HCT116 (cell line): ENCODE results near the gene GNB1L. TPM values are rescaled to one million over a fixed set of nuclear protein-coding genes. Genes with fewer than 3 reads are reported as not detected.
A peak's percentile ranks its signal among the peaks of the same experiment; 100 is the strongest.

ENCODE experiments used
- ATAC-seq: fragments of 200-7000 bp; cut with Tn5 transposase; 2 replicates; pipeline ENCODE4 v1.9.1; 2020; ENCODE audit warnings: mild to moderate bottlenecking, moderate library complexity
- BruUV-seq: library from RNA; stranded (reverse); fragments of 400-500 nt; replicated peaks from 2 replicates; lab custom pipeline; 2021; lab: Mats Ljungman, UMichigan
- CTCF ChIA-PET: fragments of 300-600 bp; sonication (Branson Sonifier 250); formaldehyde crosslinking; loops from one replicate; lab custom pipeline; 2021; ENCODE audit warnings: antibody characterized with exemption; lab: Charles Lee
- POLR2A ChIA-PET: fragments of 300-600, 350-600 bp; sonication (Branson Sonifier 250); formaldehyde crosslinking; loops from one replicate; lab custom pipeline; 2021; ENCODE audit warnings: antibody characterized with exemption; lab: Charles Lee
- RAD21 ChIA-PET, 2 experiments: fragments of 300-600 bp; sonication (Branson Sonifier 250); formaldehyde crosslinking; loops; one replicate each; lab custom pipeline; 2023; ENCODE audit warnings: low total read pairs in 2 of 2; ENCODE audit not compliant: uncharacterized antibody in 2 of 2, unreplicated experiment in 2 of 2, low non-redundant PET in 1 of 2; lab: Charles Lee
- DNase-seq: peaks from one replicate; pipeline ENCODE4 v3.0.0-alpha.2; 2010; ENCODE audit warnings: low read depth, low spot score
- H2AFZ ChIP-seq: fragments of 200-600 bp; shearing (Covaris generic), sonication (generic); 2 replicates; pipeline ENCODE4 v1.6.1; 2017; ENCODE audit warnings: low read depth, mixed run types, mixed read lengths, antibody characterized with exemption, low read length; ENCODE audit not compliant: poor library complexity, severe bottlenecking
- H3K27ac ChIP-seq: 2 replicates; pipeline ENCODE4 v1.5.1; 2012; ENCODE audit warnings: low read depth, low read length
- H3K27me3 ChIP-seq: fragments of 200-600 bp; sonication (generic); 2 replicates; pipeline ENCODE4 v1.6.1; 2016; ENCODE audit warnings: mixed run types, low read length, mixed read lengths; ENCODE audit not compliant: insufficient read depth
- H3K36me3 ChIP-seq, 2 experiments: fragments of 200-500 bp in 1 of 2; fragments of 200-600 bp in 1 of 2; sonication (Bioruptor generic) in 1 of 2; sonication (generic) in 1 of 2; 2 replicates each; pipeline versions ENCODE4 v1.5.1 to v1.6.1; 2014 to 2016; ENCODE audit warnings: low read length in 2 of 2, inconsistent platforms in 1 of 2, mixed read lengths in 1 of 2, mixed run types in 1 of 2; ENCODE audit not compliant: insufficient read depth in 2 of 2, control insufficient read depth in 1 of 2
- H3K4me1 ChIP-seq, 2 experiments: fragments of 200-600 bp in 1 of 2; sonication (generic) in 1 of 2; 2 replicates each; pipeline versions ENCODE4 v1.5.1 to v1.6.1; 2012 to 2017; ENCODE audit warnings: low read length in 2 of 2, inconsistent platforms in 1 of 2, mild to moderate bottlenecking in 1 of 2, mixed read lengths in 1 of 2, mixed run types in 1 of 2, moderate library complexity in 1 of 2; ENCODE audit not compliant: insufficient read depth in 2 of 2, control insufficient read depth in 1 of 2
- H3K4me2 ChIP-seq: fragments of 200-600 bp; sonication (generic); 2 replicates; pipeline ENCODE4 v1.6.1; 2017; ENCODE audit warnings: mixed run types, low read length, mixed read lengths
- H3K4me3 ChIP-seq, 2 experiments: fragments of 200-600 bp in 1 of 2; sonication (generic) in 1 of 2; replicated peaks in 1 of 2; 2 replicates each; pipeline ENCODE4 v1.5.1; 2011 to 2016; ENCODE audit warnings: low read length in 2 of 2, control low read depth in 1 of 2, low read depth in 1 of 2, mild to moderate bottlenecking in 1 of 2, mixed read lengths in 1 of 2, mixed run types in 1 of 2
- H3K79me2 ChIP-seq: fragments of 200-600 bp; sonication (generic); 2 replicates; pipeline ENCODE4 v1.6.1; 2017; ENCODE audit warnings: mild to moderate bottlenecking, mixed run types, low read length, moderate library complexity, mixed read lengths; ENCODE audit not compliant: insufficient read depth
- H3K9ac ChIP-seq: fragments of 200-600 bp; sonication (generic); 2 replicates; pipeline ENCODE4 v1.6.1; 2016; ENCODE audit warnings: low read length, mixed read lengths
- H3K9me2 ChIP-seq: fragments of 200-600 bp; sonication (generic), shearing (Covaris generic); 2 replicates; pipeline ENCODE4 v1.6.1; 2017; ENCODE audit warnings: mixed run types, mild to moderate bottlenecking, moderate library complexity; ENCODE audit not compliant: insufficient read depth
- H3K9me3 ChIP-seq, 2 experiments: fragments of 200-500 bp in 1 of 2; fragments of 200-600 bp in 1 of 2; sonication (Bioruptor generic) in 1 of 2; sonication (generic) in 1 of 2; 2 replicates each; pipeline ENCODE4 v1.6.1; 2014 to 2017; ENCODE audit warnings: low read length in 2 of 2, mixed read lengths in 2 of 2, inconsistent platforms in 1 of 2, low read depth in 1 of 2, mild to moderate bottlenecking in 1 of 2, mixed run types in 1 of 2, moderate library complexity in 1 of 2; ENCODE audit not compliant: control insufficient read depth in 1 of 2, insufficient read depth in 1 of 2
- H4K20me1 ChIP-seq: fragments of 200-600 bp; sonication (generic), shearing (Covaris generic); 2 replicates; pipeline ENCODE4 v1.6.1; 2017; ENCODE audit warnings: mixed run types, mild to moderate bottlenecking, moderate library complexity; ENCODE audit not compliant: insufficient read depth
- CBX3 ChIP-seq: IDR thresholded peaks from 2 replicates; pipeline ENCODE4 v1.6.1; 2012; ENCODE audit warnings: low read depth
- CEBPB ChIP-seq: IDR thresholded peaks from 2 replicates; pipeline ENCODE4 v1.6.1; 2012; ENCODE audit warnings: low read depth
- EGR1 ChIP-seq: IDR thresholded peaks from 2 replicates; pipeline ENCODE4 v1.6.1; 2012; ENCODE audit warnings: low read depth
- EZH2 ChIP-seq: fragments of 200-600 bp; sonication (generic); IDR thresholded peaks from 2 replicates; pipeline ENCODE4 v1.6.1; 2017; ENCODE audit warnings: antibody characterized with exemption, mixed run types
- EZH2phosphoT487 ChIP-seq: fragments of 200-600 bp; IDR thresholded peaks from 2 replicates; pipeline ENCODE4 v1.6.1; 2018; ENCODE audit warnings: antibody characterized with exemption, borderline replicate concordance
- JUND ChIP-seq: IDR thresholded peaks from 2 replicates; pipeline ENCODE4 v1.6.1; 2012
- POLR2A ChIP-seq: IDR thresholded peaks from 2 replicates; pipeline ENCODE4 v1.7.0; 2011; ENCODE audit warnings: borderline replicate concordance; ENCODE audit not compliant: insufficient read depth, insufficient read length; ENCODE audit errors: extremely low read depth
- RAD21 ChIP-seq: IDR thresholded peaks from 2 replicates; pipeline ENCODE4 v1.6.1; 2012; ENCODE audit warnings: low read depth, mild to moderate bottlenecking
- TCF7L2 ChIP-seq: IDR thresholded peaks from 2 replicates; pipeline ENCODE4 v1.7.0; 2011; ENCODE audit warnings: borderline replicate concordance, inconsistent platforms; ENCODE audit not compliant: insufficient read depth, insufficient read length; ENCODE audit errors: extremely low read depth
- YY1 ChIP-seq: IDR thresholded peaks from 2 replicates; pipeline ENCODE4 v1.6.1; 2011; ENCODE audit warnings: low read length, low read depth, moderate library complexity, mild to moderate bottlenecking; ENCODE audit not compliant: insufficient replicate concordance; ENCODE audit errors: extremely low read depth
- ZFX ChIP-seq: fragments of 450-650 bp; IDR thresholded peaks from 2 replicates; pipeline ENCODE4 v1.6.1; 2017
- intact Hi-C: fragments of 100-400 bp; cut with micrococcal nuclease; formaldehyde crosslinking; loops from 2 replicates; pipeline ENCODE4 v1.10.0; 2022
- total RNA-seq: library from RNA; stranded (reverse); gene quantifications from one replicate; pipeline ENCODE4 v1.2.1, GENCODE V29; 2021; ENCODE audit not compliant: unreplicated experiment
- TF ChIP-seq, protein P1 (sequence below): IDR thresholded peaks from 2 replicates; pipeline ENCODE4 v1.6.1; 2012
- TF ChIP-seq, protein P2 (sequence below), 3 experiments: fragments of 200-600 bp in 1 of 3; sonication (generic) in 1 of 3; IDR thresholded peaks in 2 of 3; conservative IDR thresholded peaks in 1 of 3; 2 replicates each; pipeline ENCODE4 v1.5.1; 2012 to 2017; ENCODE audit warnings: low read depth in 2 of 3, low read length in 2 of 3, antibody characterized with exemption in 1 of 3, borderline replicate concordance in 1 of 3, control low read depth in 1 of 3, mild to moderate bottlenecking in 1 of 3, mixed read lengths in 1 of 3, mixed run types in 1 of 3, moderate library complexity in 1 of 3; ENCODE audit not compliant: insufficient read depth in 1 of 3
- TF ChIP-seq, protein P3 (sequence below): IDR thresholded peaks from 2 replicates; pipeline ENCODE4 v1.6.1; 2012; ENCODE audit warnings: low read depth
- TF ChIP-seq, protein P4 (sequence below): IDR thresholded peaks from 2 replicates; pipeline ENCODE4 v1.6.1; 2012

GNB1L gene
- total RNA-seq, 1 experiment from 2014 or later, result 12.1 TPM

DNA sequence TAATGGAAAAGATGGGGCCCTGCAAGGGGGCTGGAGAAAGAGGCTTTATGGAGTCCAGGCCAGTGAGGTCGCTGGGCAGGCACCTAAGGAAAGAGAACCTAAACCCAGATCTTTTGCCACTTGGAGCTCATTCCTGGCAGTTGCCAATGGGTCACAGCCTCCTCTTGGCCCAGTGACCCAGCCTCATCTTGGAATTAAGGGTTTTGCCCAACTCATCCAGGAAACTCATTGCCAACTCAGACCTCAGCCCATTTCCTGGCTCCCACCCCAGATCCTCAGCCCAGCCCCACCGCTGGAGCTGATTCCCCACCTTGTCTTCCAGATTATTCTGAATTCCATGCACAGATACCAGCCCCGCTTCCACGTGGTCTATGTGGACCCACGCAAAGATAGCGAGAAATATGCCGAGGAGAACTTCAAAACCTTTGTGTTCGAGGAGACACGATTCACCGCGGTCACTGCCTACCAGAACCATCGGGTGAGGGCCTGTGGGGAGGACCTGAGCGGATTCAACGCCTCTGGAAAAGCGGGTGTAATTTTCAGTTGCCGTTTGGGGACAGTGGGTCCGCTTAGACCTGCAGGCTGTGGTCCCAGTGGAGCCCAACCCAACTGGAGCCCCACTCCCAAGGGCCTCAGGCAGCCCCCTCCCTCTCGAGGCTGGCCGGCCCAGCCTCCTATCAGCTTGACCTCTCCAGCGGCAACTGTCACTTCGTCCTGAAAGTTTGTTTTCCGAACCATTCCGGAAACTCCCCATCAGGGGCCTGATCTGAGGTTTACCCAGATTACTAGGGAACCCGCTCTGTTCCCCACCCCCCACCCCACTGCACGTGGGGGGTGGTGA lies 89.8 kb downstream of the GNB1L start:
- peaks cover 30% of the 10 kb centered on the region for H3K79me2 ChIP-seq
- peak overlapping the region; percentile 72 to 87 for H3K4me3 ChIP-seq
- ChIA-PET CTCF (interaction anchor here (1.6 to 2.2 kb wide), 2 partner anchors 8 to 34 kb away, joined by 7 to 10 read pairs; no protein-coding TSS in a partner anchor), RAD21 (no interaction called here), POLR2A (interaction anchor here (1.6 kb wide), 1 partner anchor 8 kb away, joined by 4 read pairs; no protein-coding TSS in a partner anchor)
- no peaks in the 10 kb centered on the region for H4K20me1 ChIP-seq
- H3K9me2 ChIP-seq, result no peaks in the 10 kb centered on the region
- H3K4me1 ChIP-seq, result peaks cover 12 to 23% of the 10 kb centered on the region in 2 experiments
- TF ChIP-seq YY1, result no peak
- TF ChIP-seq, protein P1, sequence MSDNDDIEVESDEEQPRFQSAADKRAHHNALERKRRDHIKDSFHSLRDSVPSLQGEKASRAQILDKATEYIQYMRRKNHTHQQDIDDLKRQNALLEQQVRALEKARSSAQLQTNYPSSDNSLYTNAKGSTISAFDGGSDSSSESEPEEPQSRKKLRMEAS, result no peak
- no peak for TF ChIP-seq CEBPB
- TF ChIP-seq TCF7L2, result no peak
- TF ChIP-seq CBX3, result no peak
- TF ChIP-seq EGR1, result no peak
- no peak for TF ChIP-seq POLR2A
- TF ChIP-seq EZH2phosphoT487, result no peak
- TF ChIP-seq RAD21, result no peak
- TF ChIP-seq ZFX, result no peak
- TF ChIP-seq, protein P2, sequence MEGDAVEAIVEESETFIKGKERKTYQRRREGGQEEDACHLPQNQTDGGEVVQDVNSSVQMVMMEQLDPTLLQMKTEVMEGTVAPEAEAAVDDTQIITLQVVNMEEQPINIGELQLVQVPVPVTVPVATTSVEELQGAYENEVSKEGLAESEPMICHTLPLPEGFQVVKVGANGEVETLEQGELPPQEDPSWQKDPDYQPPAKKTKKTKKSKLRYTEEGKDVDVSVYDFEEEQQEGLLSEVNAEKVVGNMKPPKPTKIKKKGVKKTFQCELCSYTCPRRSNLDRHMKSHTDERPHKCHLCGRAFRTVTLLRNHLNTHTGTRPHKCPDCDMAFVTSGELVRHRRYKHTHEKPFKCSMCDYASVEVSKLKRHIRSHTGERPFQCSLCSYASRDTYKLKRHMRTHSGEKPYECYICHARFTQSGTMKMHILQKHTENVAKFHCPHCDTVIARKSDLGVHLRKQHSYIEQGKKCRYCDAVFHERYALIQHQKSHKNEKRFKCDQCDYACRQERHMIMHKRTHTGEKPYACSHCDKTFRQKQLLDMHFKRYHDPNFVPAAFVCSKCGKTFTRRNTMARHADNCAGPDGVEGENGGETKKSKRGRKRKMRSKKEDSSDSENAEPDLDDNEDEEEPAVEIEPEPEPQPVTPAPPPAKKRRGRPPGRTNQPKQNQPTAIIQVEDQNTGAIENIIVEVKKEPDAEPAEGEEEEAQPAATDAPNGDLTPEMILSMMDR (IDR thresholded peaks at IDR 0.05 in 2 of 3, conservative IDR thresholded peaks at IDR 0.05 in 1 of 3; ENCODE audit: borderline replicate concordance in 1 of 3, insufficient read depth in 1 of 3, low read depth in 2 of 3, low read length in 2 of 3), result no peak
- TF ChIP-seq, protein P3, sequence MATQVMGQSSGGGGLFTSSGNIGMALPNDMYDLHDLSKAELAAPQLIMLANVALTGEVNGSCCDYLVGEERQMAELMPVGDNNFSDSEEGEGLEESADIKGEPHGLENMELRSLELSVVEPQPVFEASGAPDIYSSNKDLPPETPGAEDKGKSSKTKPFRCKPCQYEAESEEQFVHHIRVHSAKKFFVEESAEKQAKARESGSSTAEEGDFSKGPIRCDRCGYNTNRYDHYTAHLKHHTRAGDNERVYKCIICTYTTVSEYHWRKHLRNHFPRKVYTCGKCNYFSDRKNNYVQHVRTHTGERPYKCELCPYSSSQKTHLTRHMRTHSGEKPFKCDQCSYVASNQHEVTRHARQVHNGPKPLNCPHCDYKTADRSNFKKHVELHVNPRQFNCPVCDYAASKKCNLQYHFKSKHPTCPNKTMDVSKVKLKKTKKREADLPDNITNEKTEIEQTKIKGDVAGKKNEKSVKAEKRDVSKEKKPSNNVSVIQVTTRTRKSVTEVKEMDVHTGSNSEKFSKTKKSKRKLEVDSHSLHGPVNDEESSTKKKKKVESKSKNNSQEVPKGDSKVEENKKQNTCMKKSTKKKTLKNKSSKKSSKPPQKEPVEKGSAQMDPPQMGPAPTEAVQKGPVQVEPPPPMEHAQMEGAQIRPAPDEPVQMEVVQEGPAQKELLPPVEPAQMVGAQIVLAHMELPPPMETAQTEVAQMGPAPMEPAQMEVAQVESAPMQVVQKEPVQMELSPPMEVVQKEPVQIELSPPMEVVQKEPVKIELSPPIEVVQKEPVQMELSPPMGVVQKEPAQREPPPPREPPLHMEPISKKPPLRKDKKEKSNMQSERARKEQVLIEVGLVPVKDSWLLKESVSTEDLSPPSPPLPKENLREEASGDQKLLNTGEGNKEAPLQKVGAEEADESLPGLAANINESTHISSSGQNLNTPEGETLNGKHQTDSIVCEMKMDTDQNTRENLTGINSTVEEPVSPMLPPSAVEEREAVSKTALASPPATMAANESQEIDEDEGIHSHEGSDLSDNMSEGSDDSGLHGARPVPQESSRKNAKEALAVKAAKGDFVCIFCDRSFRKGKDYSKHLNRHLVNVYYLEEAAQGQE, result no peak
- TF ChIP-seq, protein P4, sequence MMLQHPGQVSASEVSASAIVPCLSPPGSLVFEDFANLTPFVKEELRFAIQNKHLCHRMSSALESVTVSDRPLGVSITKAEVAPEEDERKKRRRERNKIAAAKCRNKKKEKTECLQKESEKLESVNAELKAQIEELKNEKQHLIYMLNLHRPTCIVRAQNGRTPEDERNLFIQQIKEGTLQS, result no peak
- no peak for TF ChIP-seq EZH2
- no peak for TF ChIP-seq JUND
- H3K9me3 ChIP-seq, result no peaks in the 10 kb centered on the region
- DNase-seq (no peak), ATAC-seq (no peak)
- H3K36me3 ChIP-seq, result no peaks in the 10 kb centered on the region
- no peak overlapping the region for H2AFZ ChIP-seq
- no TSS peak for BruUV-seq
- peak overlapping the region; percentile 93 for H3K4me2 ChIP-seq
- peak overlapping the region; percentile 94 for H3K27ac ChIP-seq
- intact Hi-C loops, result loop anchor here (5.0 kb wide), 1 partner anchor 92 kb away; no protein-coding TSS in a partner anchor
- H3K27me3 ChIP-seq, result no peaks in the 10 kb centered on the region
- H3K9ac ChIP-seq, result peak overlapping the region; percentile 88
